GM12874 (cell line): ENCODE results near the gene SMAD6.

ENCODE experiments used
- TF ChIP-seq, protein P1 (sequence below): IDR thresholded peaks from 2 replicates; pipeline ENCODE4 v1.5.1; 2011; ENCODE audit warnings: low read depth, mild to moderate bottlenecking, control low read depth, low read length, moderate library complexity; ENCODE audit not compliant: insufficient read depth

The SMAD6 gene

DNA sequence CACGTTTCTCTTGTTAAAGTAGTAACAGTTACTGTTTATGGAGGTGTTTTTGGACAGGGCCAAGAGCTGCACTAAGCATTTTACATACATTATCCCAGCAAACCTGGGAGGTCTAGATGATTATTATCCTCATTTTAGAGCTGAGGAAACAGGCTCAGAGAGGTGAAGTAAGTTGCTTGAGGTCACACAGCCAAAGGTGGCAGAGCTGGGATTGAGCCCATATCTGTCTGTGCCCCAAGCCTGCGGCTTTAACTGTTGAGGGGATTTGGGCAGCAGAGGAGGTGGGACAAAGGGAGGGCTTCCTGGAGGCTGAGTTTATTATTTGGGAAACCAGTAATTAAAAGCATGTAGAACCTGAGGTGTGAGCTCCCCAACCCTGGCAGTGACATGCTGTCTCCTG, 9.2 kb downstream of the SMAD6 start:
- TF ChIP-seq, protein P1, sequence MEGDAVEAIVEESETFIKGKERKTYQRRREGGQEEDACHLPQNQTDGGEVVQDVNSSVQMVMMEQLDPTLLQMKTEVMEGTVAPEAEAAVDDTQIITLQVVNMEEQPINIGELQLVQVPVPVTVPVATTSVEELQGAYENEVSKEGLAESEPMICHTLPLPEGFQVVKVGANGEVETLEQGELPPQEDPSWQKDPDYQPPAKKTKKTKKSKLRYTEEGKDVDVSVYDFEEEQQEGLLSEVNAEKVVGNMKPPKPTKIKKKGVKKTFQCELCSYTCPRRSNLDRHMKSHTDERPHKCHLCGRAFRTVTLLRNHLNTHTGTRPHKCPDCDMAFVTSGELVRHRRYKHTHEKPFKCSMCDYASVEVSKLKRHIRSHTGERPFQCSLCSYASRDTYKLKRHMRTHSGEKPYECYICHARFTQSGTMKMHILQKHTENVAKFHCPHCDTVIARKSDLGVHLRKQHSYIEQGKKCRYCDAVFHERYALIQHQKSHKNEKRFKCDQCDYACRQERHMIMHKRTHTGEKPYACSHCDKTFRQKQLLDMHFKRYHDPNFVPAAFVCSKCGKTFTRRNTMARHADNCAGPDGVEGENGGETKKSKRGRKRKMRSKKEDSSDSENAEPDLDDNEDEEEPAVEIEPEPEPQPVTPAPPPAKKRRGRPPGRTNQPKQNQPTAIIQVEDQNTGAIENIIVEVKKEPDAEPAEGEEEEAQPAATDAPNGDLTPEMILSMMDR = no peak

- TF ChIP-seq, protein P1 = no peak
Observed at GRCh38 chr15:66711862-66712261, 9.8 kb downstream of the SMAD6 start.

- TF ChIP-seq, protein P1 = no peak
Observed at GRCh38 chr15:66713843-66714508, 11.9 kb downstream of the SMAD6 start.

DNA sequence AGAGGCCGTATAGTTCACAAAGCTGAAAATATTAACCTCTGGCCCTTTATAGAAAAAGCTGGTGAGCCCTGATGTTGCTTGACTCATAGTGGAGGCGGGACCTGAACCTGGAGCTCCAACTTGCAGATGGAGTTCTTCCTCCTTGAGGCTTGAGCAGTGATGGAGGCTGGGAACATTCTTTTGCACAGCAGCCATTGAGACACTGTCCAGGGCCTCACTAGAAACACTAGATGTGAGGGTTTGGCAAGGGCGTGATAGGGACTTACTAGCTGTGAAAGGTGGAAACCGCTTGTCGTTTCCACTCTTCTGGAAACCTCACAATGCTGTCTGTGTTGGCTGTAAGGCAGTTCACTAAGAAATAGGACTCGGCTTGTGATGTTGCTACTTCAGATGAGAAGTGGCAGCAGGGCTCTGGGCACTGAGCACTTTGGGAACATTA, 12.5 kb downstream of the SMAD6 start:
- TF ChIP-seq, protein P1 = no peak

GRCh38 chr15:66715181-66715624, 13.2 kb downstream of the SMAD6 start:
- TF ChIP-seq, protein P1 = no peak

GRCh38 chr15:66715720-66716655, 14.0 kb downstream of the SMAD6 start:
- TF ChIP-seq, protein P1 = no peak

DNA sequence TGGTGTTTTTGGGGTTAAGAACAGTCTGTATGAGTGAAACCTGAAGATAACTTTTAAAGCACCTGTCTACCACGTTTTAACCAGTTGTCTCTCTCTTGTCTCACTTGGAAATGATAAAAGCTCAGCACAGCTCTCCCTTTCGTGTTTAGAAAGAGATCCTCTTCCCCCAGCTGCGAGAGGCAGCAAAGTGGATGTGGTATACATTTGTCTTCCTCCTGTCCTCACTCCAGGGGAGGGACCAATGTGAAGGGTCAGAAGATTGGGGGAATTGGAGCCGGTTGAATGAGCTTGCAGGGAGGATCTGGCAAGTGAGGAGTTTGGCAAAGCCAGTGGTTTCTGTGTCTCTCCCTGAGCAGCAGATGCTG, 14.6 kb downstream of the SMAD6 start:
- TF ChIP-seq, protein P1 = no peak
